Hair follicular keratinocyte (primary cell): ENCODE measurements around the gene MBD3L5. TPM values are rescaled to one million over a fixed set of nuclear protein-coding genes. Genes with fewer than 3 reads are reported as not detected.

ENCODE experiments used
- total RNA-seq: library from RNA; depleted of rRNA; stranded (reverse); fragments of >200 nt; gene quantifications from 2 replicates; pipeline ENCODE4 v1.2.3, GENCODE V29; 2015

The MBD3L5 gene
- not detected in 2 replicates for total RNA-seq

GRCh38 chr19:7030278-7030677 is at the start of gene MBD3L5:
MBD3L5 (plus strand) TSS chr19:7030578; CDS start chr19:7030612, 34 bp downstream.

DNA sequence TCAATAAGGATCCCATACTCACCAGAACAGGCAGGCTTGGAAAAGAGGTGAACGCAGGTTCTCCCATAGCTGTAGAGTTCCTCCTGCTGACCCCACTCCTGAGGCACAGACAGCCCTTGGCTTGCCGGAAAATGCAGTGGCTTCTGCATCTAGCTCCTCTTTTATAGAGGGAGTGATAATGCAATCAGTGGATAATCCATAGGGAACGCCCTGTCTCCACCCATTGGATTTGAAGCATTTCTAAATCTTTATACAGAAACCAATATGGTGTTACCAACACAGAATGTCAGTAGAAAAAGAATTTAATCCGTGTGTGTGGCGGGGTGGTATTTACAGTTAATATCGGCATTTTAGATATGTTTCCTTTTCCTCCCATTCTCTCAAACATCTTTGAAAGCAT is 9.0 kb upstream of the MBD3L5 start, which contains the start of gene MBD3L2B:
Gene MBD3L2B (minus strand): TSS at position 101 of the 400 bp plus-strand sequence. CDS start 34 bp downstream, at position 67.

GRCh38 chr19:7040079-7040478 is 9.7 kb downstream of the MBD3L5 start, which contains the start of gene MBD3L4:
MBD3L4 (minus strand) TSS chr19:7040179; CDS start chr19:7040144, 35 bp downstream.

GRCh38 chr19:7049021-7049420 is 18.6 kb downstream of the MBD3L5 start, which contains the start of gene MBD3L2:
MBD3L2 (plus strand) TSS chr19:7049321; CDS start chr19:7049374, 53 bp downstream.

DNA sequence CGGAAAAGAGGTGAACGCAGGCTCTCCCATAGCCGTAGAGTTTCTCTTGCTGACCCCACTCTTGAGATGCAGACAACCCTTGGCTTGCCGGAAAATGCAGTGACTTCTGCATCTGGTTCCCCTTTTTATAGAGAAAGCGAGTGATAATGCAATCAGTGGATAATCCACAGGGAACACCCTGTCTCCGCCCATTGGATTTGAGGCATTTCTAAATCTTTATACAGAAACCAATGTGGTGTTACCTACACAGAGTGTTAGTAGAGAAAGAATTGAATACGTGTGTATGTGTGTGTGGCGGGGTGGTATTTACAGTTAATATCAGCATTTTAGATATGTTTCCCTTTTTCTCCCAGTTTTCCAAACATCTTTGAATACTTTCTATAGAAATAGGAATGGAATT is 28.2 kb downstream of the MBD3L5 start, which contains the start of gene MBD3L3:
Gene MBD3L3 (minus strand): TSS at position 101 of the 400 bp plus-strand sequence. CDS start 71 bp downstream, at position 30.

GRCh38 chr19:7069042-7069903 is 38.9 kb downstream of the MBD3L5 start, which contains the start of gene ZNF557:
ZNF557 (plus strand) TSS chr19:7069703; CDS start chr19:7075075, 5,372 bp downstream.

Other genes starting within 250 kb of the MBD3L5 start
- not detected in 2 replicates for gene ADGRE1, start 143.0 kb upstream of the MBD3L5 start, total RNA-seq
- not detected in 2 replicates for gene MBD3L2B, start 9.1 kb upstream of the MBD3L5 start, total RNA-seq
- gene MBD3L4, start 9.6 kb downstream of the MBD3L5 start, total RNA-seq, result not detected in 2 replicates
- gene MBD3L2, start 18.7 kb downstream of the MBD3L5 start, total RNA-seq, result not detected in 2 replicates
- gene MBD3L3, start 28.1 kb downstream of the MBD3L5 start, total RNA-seq, result not detected in 2 replicates
- 4.7 and 5.0 TPM in 2 replicates for gene ZNF557, start 39.1 kb downstream of the MBD3L5 start, total RNA-seq